PC-9 (cell line): ENCODE results near the gene KIF26B. TPM values are rescaled to one million over a fixed set of nuclear protein-coding genes. Genes with fewer than 3 reads are reported as not detected.

Source experiments
- BruUV-seq: library from RNA; stranded (reverse); fragments of 400-500 nt; replicated peaks from 2 replicates; lab custom pipeline; 2021; lab: Mats Ljungman, UMichigan
- CTCF ChIA-PET: fragments of 300-600 bp; sonication (Branson Sonifier 250); formaldehyde crosslinking; loops from one replicate; lab custom pipeline; 2022; ENCODE audit warnings: antibody characterized with exemption; lab: Charles Lee
- POLR2A ChIA-PET: fragments of 300-600 bp; sonication (Branson Sonifier 250); formaldehyde crosslinking; loops from one replicate; lab custom pipeline; 2022; ENCODE audit warnings: antibody characterized with exemption; ENCODE audit not compliant: unreplicated experiment; lab: Charles Lee
- DNase-seq, 2 experiments: peaks; one replicate each; pipeline versions ENCODE4 v3.0.0 to v3.0.0-alpha.2; 2015 to 2022; ENCODE audit warnings: mixed read lengths in 1 of 2
- H2AFZ ChIP-seq: fragments of 200-600 bp; sonication (generic); 2 replicates; pipeline ENCODE4 v1.8.1; 2017; ENCODE audit warnings: antibody characterized with exemption
- H3F3A ChIP-seq: fragments of 200-600 bp; sonication (generic); 2 replicates; pipeline ENCODE4 v1.8.1; 2017; ENCODE audit warnings: antibody characterized with exemption, mild to moderate bottlenecking, low read depth; ENCODE audit not compliant: insufficient read depth
- H3K27ac ChIP-seq: fragments of 200-600 bp; sonication (generic); 2 replicates; pipeline ENCODE4 v1.6.1; 2016; ENCODE audit warnings: mixed run types
- H3K27me3 ChIP-seq: fragments of 200-600 bp; sonication (generic); 2 replicates; pipeline ENCODE4 v1.6.1; 2016; ENCODE audit warnings: low read depth, mixed run types; ENCODE audit not compliant: insufficient read depth
- H3K36me3 ChIP-seq: fragments of 200-600 bp; sonication (generic); 2 replicates; pipeline ENCODE4 v1.6.1; 2016; ENCODE audit warnings: low read depth, mixed run types
- H3K4me1 ChIP-seq: fragments of 200-600 bp; sonication (generic); replicated peaks from 2 replicates; pipeline ENCODE4 v1.6.1; 2016; ENCODE audit warnings: mixed run types; ENCODE audit not compliant: insufficient read depth
- H3K4me2 ChIP-seq: fragments of 200-600 bp; sonication (generic); 2 replicates; pipeline ENCODE4 v1.6.1; 2017; ENCODE audit warnings: mixed run types
- H3K4me3 ChIP-seq: fragments of 200-600 bp; sonication (generic); 2 replicates; pipeline ENCODE4 v1.6.1; 2016; ENCODE audit warnings: mixed run types
- H3K79me2 ChIP-seq: fragments of 200-600 bp; sonication (generic); 2 replicates; pipeline ENCODE4 v1.6.1; 2017; ENCODE audit warnings: low read depth, mixed run types
- H3K9me2 ChIP-seq: fragments of 200-600 bp; sonication (generic); 2 replicates; pipeline ENCODE4 v1.8.1; 2017; ENCODE audit warnings: mild to moderate bottlenecking; ENCODE audit not compliant: insufficient read depth
- H3K9me3 ChIP-seq: fragments of 200-600 bp; sonication (generic); 2 replicates; pipeline ENCODE4 v1.8.1; 2016; ENCODE audit warnings: low read depth; ENCODE audit not compliant: insufficient read depth
- H4K20me1 ChIP-seq: fragments of 200-600 bp; sonication (generic); 2 replicates; pipeline ENCODE4 v1.8.1; 2017; ENCODE audit not compliant: insufficient read depth
- CTCF ChIP-seq: fragments of 200-600 bp; sonication (generic); conservative IDR thresholded peaks from 2 replicates; pipeline ENCODE4 v1.6.1; 2017; ENCODE audit warnings: mixed run types, antibody characterized with exemption, mild to moderate bottlenecking, moderate library complexity
- EZH2 ChIP-seq: fragments of 200-600 bp; sonication (generic); IDR thresholded peaks from 2 replicates; pipeline ENCODE4 v1.8.0; 2017; ENCODE audit warnings: antibody characterized with exemption, low read depth
- intact Hi-C: fragments of 100-400 bp; cut with micrococcal nuclease; formaldehyde crosslinking; loops from one replicate; pipeline ENCODE4 v1.10.0; 2022; ENCODE audit not compliant: unreplicated experiment
- total RNA-seq: library from RNA; stranded (reverse); gene quantifications from 2 replicates; pipeline ENCODE4 v1.2.3, GENCODE V29; 2021

Gene KIF26B
- total RNA-seq, 1 experiment from 2014 or later = 0.11 TPM

GRCh38 chr1:245292553-245292952, 137.8 kb downstream of the KIF26B start:
- intact Hi-C loops = no loop called here
- no TSS peak for BruUV-seq

GRCh38 chr1:245294020-245294419, 139.2 kb downstream of the KIF26B start:
- intact Hi-C loops = no loop called here
- no peaks in the 10 kb centered on the region for H3K79me2 ChIP-seq

More at GRCh38 chr1:245292553-245292952, 137.8 kb downstream of the KIF26B start:
- no peak for DNase-seq
- Histone ChIP-seq H3K4me1 (no peaks in the 10 kb centered on the region), H3K4me2 (no peak overlapping the region), H3K4me3 (no peak overlapping the region), H3K27ac (no peak overlapping the region), H3K9me2 (no peaks in the 10 kb centered on the region), H4K20me1 (no peaks in the 10 kb centered on the region), H3K27me3 (peaks cover 94% of the 10 kb centered on the region), H3K36me3 (no peaks in the 10 kb centered on the region), H3K9me3 (no peaks in the 10 kb centered on the region), H2AFZ (no peak overlapping the region), H3F3A (no peaks in the 10 kb centered on the region), H3K79me2 (no peaks in the 10 kb centered on the region)
- no peak for TF ChIP-seq CTCF
- TF ChIP-seq EZH2 = no peak
- CTCF ChIA-PET = no interaction called here
- POLR2A ChIA-PET = no interaction called here

GRCh38 chr1:245298781-245299180, 144.0 kb downstream of the KIF26B start:
- no peak overlapping the region for H3K27ac ChIP-seq
- H3F3A ChIP-seq = no peaks in the 10 kb centered on the region
- H2AFZ ChIP-seq = no peak overlapping the region
- ChIA-PET CTCF (no interaction called here), POLR2A (no interaction called here)
- BruUV-seq = no TSS peak
- no peaks in the 10 kb centered on the region for H3K9me2 ChIP-seq
- H3K4me2 ChIP-seq = no peak overlapping the region
- TF ChIP-seq EZH2 (no peak), CTCF (no peak)
- H4K20me1 ChIP-seq = no peaks in the 10 kb centered on the region
- no peaks in the 10 kb centered on the region for H3K4me1 ChIP-seq
- H3K27me3 ChIP-seq = peaks cover 87% of the 10 kb centered on the region
- intact Hi-C loops = no loop called here
- no peaks in the 10 kb centered on the region for H3K79me2 ChIP-seq
- no peak for DNase-seq
- H3K4me3 ChIP-seq = no peak overlapping the region
- H3K9me3 ChIP-seq = no peaks in the 10 kb centered on the region
- H3K36me3 ChIP-seq = no peaks in the 10 kb centered on the region

More at GRCh38 chr1:245294020-245294419, 139.2 kb downstream of the KIF26B start:
- H3K36me3 ChIP-seq = no peaks in the 10 kb centered on the region
- no peak overlapping the region for H3K27ac ChIP-seq
- TF ChIP-seq CTCF = no peak
- no peak for TF ChIP-seq EZH2
- no peak overlapping the region for H3K4me3 ChIP-seq
- no peak for DNase-seq
- H3K27me3 ChIP-seq = peaks cover 92% of the 10 kb centered on the region
- H3F3A ChIP-seq = no peaks in the 10 kb centered on the region
- ChIA-PET CTCF (no interaction called here), POLR2A (no interaction called here)
- H3K4me1 ChIP-seq = no peaks in the 10 kb centered on the region
- H2AFZ ChIP-seq = no peak overlapping the region
- BruUV-seq = no TSS peak
- H4K20me1 ChIP-seq = no peaks in the 10 kb centered on the region
- no peak overlapping the region for H3K4me2 ChIP-seq
- no peaks in the 10 kb centered on the region for H3K9me3 ChIP-seq
- no peaks in the 10 kb centered on the region for H3K9me2 ChIP-seq
